ENCODE results near the gene POC1B. TPM values are rescaled to one million over a fixed set of nuclear protein-coding genes. Genes with fewer than 3 reads are reported as not detected.

POC1B gene
- total and polyA plus RNA-seq, 2 donors (not counting 3 experiments of a cell fraction or from before 2014, with no cell fraction given) = 7.1 to 18.2 TPM

GRCh38 chr12:89494411-89495231 lies 31.2 kb downstream of the POC1B start:
- no peaks in the 10 kb centered on the region for H3K36me3 ChIP-seq (ENCODE audit: control insufficient read depth in 2 of 2, extremely low read depth in 1 of 2, insufficient read depth in 2 of 2, low read length in 2 of 2)
- FAIRE-seq = no peak
- no peak for DNase-seq (ENCODE audit: low read depth, low spot score)

DNA sequence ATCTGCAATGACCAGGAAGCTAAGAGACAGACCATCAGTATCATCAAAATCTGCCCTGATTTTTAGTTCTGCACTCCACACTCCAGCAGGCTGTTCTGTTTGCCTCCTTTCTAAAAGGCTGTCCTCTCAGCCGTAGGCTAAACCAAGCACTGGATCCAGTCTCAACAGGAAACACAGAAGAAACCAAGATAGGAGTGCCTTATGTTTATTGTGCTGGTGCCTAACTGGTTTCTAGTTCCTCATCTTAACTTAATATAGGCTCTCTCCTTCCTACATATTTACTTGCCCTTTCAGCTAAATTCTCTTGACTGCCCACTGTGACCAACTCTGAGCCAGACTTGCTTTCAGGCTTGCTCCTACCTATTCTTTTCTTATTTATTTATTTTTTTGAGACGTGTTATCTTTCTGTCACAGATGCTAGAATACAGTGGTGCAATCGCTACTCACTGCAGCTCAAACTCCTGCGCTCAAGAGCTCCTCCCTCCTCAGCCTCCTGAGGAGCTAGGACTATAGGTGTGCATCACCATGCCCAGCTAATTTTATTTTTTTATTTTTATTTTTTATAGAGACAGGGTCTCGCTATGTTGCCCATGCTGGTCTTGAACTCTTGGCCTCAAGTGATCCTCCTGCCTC lies 32.1 kb downstream of the POC1B start:
- TF ChIP-seq GATA2 (IDR thresholded peaks at IDR 0.05; ENCODE audit: insufficient read depth, insufficient read length, low read depth, low read length) (no peak), POLR2AphosphoS5 (IDR thresholded peaks at IDR 0.05; ENCODE audit: insufficient read depth, low read depth, low read length) (no peak), POLR2A (IDR thresholded peaks at IDR 0.05; ENCODE audit: low read depth, low read length) (no peak), JUN (IDR thresholded peaks at IDR 0.05; ENCODE audit: borderline replicate concordance, insufficient read depth, insufficient read length, low read depth) (no peak), MAX (IDR thresholded peaks at IDR 0.05; ENCODE audit: insufficient read depth, insufficient read length) (no peak), MYC (IDR thresholded peaks at IDR 0.05; ENCODE audit: low read depth, low read length) (no peak)
- TF ChIP-seq, protein P1, sequence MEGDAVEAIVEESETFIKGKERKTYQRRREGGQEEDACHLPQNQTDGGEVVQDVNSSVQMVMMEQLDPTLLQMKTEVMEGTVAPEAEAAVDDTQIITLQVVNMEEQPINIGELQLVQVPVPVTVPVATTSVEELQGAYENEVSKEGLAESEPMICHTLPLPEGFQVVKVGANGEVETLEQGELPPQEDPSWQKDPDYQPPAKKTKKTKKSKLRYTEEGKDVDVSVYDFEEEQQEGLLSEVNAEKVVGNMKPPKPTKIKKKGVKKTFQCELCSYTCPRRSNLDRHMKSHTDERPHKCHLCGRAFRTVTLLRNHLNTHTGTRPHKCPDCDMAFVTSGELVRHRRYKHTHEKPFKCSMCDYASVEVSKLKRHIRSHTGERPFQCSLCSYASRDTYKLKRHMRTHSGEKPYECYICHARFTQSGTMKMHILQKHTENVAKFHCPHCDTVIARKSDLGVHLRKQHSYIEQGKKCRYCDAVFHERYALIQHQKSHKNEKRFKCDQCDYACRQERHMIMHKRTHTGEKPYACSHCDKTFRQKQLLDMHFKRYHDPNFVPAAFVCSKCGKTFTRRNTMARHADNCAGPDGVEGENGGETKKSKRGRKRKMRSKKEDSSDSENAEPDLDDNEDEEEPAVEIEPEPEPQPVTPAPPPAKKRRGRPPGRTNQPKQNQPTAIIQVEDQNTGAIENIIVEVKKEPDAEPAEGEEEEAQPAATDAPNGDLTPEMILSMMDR (IDR thresholded peaks at IDR 0.05; ENCODE audit: extremely low read depth in 1 of 2, insufficient read depth in 1 of 2, low read depth in 1 of 2, low read length in 2 of 2) = no peak
- no peaks in the 10 kb centered on the region for H3K4me1 ChIP-seq (ENCODE audit: control insufficient read depth, extremely low read depth, insufficient read depth, low read length)
- H3K9ac ChIP-seq (replicated peaks; ENCODE audit: extremely low read depth, insufficient read depth, low read length) = no peak overlapping the region
- BruUV-seq (replicated peaks) = no TSS peak
- peaks cover 0 to 2% of the 10 kb centered on the region in 2 experiments for H3K36me3 ChIP-seq (ENCODE audit: control insufficient read depth in 2 of 2, extremely low read depth in 1 of 2, insufficient read depth in 2 of 2, low read length in 2 of 2)
- ChIA-PET CTCF (interaction anchor here (1.6 kb wide), 1 partner anchor 17 kb away, joined by 3 read pairs; no protein-coding TSS in a partner anchor), POLR2A (no interaction called here)
- dilution Hi-C loops (cut with MboI; ENCODE audit: extremely low pct_ligation_motif_present, low sequenced_read_pairs) (no loop called here), intact Hi-C loops (cut with micrococcal nuclease) (no loop called here)
- H3K79me2 ChIP-seq (ENCODE audit: control insufficient read depth, insufficient read depth, low read length) = no peaks in the 10 kb centered on the region
- no peaks in the 10 kb centered on the region for H3K27me3 ChIP-seq (ENCODE audit: control insufficient read depth in 2 of 2, insufficient read depth in 2 of 2, low read length in 2 of 2)
- H3K27ac ChIP-seq (ENCODE audit: insufficient read depth, low read depth, low read length) = no peak overlapping the region
- DNase-seq (ENCODE audit: low read depth, low spot score) (no peak), FAIRE-seq (no peak)
- H3K4me3 ChIP-seq (replicated peaks in 1 of 3; ENCODE audit: insufficient read depth in 1 of 3, low read depth in 1 of 3, low read length in 3 of 3) = no peak overlapping the region
- H3K9me3 ChIP-seq (replicated peaks; ENCODE audit: control insufficient read depth, insufficient read depth, low read length) = no peaks in the 10 kb centered on the region
- no peak overlapping the region for H3K4me2 ChIP-seq (ENCODE audit: insufficient read depth, low read length)
- no peak overlapping the region for H2AFZ ChIP-seq (ENCODE audit: low read depth, low read length)
- no peaks in the 10 kb centered on the region for H3K9me1 ChIP-seq (replicated peaks; ENCODE audit: control insufficient read depth, extremely low read depth, insufficient read depth, low read length)
- H4K20me1 ChIP-seq (replicated peaks; ENCODE audit: control insufficient read depth, extremely low read depth, insufficient read depth, low read length) = no peaks in the 10 kb centered on the region

More at GRCh38 chr12:89494411-89495231, 31.2 kb downstream of the POC1B start:
- no peaks in the 10 kb centered on the region for H3K79me2 ChIP-seq (ENCODE audit: control insufficient read depth, insufficient read depth, low read length)
- H3K4me2 ChIP-seq (ENCODE audit: insufficient read depth, low read length) = no peak overlapping the region
- H3K4me3 ChIP-seq (replicated peaks in 1 of 3; ENCODE audit: insufficient read depth in 1 of 3, low read depth in 1 of 3, low read length in 3 of 3) = no peak overlapping the region
- intact Hi-C loops (cut with micrococcal nuclease) (no loop called here), dilution Hi-C loops (cut with MboI; ENCODE audit: extremely low pct_ligation_motif_present, low sequenced_read_pairs) (no loop called here)
- CTCF ChIA-PET = interaction anchor here (1.6 kb wide), 1 partner anchor 18 kb away, joined by 3 read pairs; no protein-coding TSS in a partner anchor
- POLR2A ChIA-PET = no interaction called here
- H3K27me3 ChIP-seq (ENCODE audit: control insufficient read depth in 2 of 2, insufficient read depth in 2 of 2, low read length in 2 of 2) = no peaks in the 10 kb centered on the region
- H3K4me1 ChIP-seq (ENCODE audit: control insufficient read depth, extremely low read depth, insufficient read depth, low read length) = no peaks in the 10 kb centered on the region
- H3K9ac ChIP-seq (replicated peaks; ENCODE audit: extremely low read depth, insufficient read depth, low read length) = no peak overlapping the region
- no peaks in the 10 kb centered on the region for H4K20me1 ChIP-seq (replicated peaks; ENCODE audit: control insufficient read depth, extremely low read depth, insufficient read depth, low read length)
- no peaks in the 10 kb centered on the region for H3K9me1 ChIP-seq (replicated peaks; ENCODE audit: control insufficient read depth, extremely low read depth, insufficient read depth, low read length)
- H3K27ac ChIP-seq (ENCODE audit: insufficient read depth, low read depth, low read length) = no peak overlapping the region
- no peak overlapping the region for H2AFZ ChIP-seq (ENCODE audit: low read depth, low read length)
- TF ChIP-seq FOS (IDR thresholded peaks at IDR 0.05; ENCODE audit: borderline replicate concordance, insufficient read depth, low read length) (peak; percentile 29), MYC (IDR thresholded peaks at IDR 0.05; ENCODE audit: low read depth, low read length) (no peak)
- H3K9me3 ChIP-seq (replicated peaks; ENCODE audit: control insufficient read depth, insufficient read depth, low read length) = no peaks in the 10 kb centered on the region
- no TSS peak for BruUV-seq (replicated peaks)

All from endothelial cell of umbilical vein (primary cell).